Measurements from ENCODE around the gene LIMK2.

The LIMK2 gene

DNA sequence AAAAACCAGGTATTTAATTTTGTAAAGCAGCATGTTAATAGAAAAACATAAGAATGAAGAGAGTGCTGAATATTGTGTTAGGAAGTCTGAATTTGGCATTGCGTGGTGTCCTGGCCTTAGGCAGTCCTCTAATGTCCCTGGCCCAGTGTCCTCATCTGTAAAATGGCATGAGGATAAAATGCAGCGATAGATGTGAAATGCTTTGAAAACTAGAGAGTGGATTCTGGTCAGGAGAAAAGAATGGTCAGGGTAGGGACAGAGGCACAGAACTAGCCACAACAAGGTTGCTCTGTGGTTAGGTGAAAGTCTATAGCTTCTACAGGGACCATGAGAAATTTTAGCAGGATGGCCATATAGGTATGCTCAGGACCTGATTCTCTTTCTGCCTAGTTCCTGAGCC, 33.2 kb upstream of the LIMK2 start:
- no peak overlapping the region for H2AFZ ChIP-seq (ENCODE audit: low read length)
- H3K4me2 ChIP-seq (ENCODE audit: low read depth, low read length) = no peak overlapping the region
- H3K4me1 ChIP-seq (ENCODE audit: low read length) = 0 out of 2 replicates have a peak, but pooled peaks cover under 1% of the 10 kb centered on the region
- TF ChIP-seq EZH2 (optimal IDR thresholded peaks at IDR 0.05; ENCODE audit: low read depth, low read length) = no peak
- TF ChIP-seq, protein P1, sequence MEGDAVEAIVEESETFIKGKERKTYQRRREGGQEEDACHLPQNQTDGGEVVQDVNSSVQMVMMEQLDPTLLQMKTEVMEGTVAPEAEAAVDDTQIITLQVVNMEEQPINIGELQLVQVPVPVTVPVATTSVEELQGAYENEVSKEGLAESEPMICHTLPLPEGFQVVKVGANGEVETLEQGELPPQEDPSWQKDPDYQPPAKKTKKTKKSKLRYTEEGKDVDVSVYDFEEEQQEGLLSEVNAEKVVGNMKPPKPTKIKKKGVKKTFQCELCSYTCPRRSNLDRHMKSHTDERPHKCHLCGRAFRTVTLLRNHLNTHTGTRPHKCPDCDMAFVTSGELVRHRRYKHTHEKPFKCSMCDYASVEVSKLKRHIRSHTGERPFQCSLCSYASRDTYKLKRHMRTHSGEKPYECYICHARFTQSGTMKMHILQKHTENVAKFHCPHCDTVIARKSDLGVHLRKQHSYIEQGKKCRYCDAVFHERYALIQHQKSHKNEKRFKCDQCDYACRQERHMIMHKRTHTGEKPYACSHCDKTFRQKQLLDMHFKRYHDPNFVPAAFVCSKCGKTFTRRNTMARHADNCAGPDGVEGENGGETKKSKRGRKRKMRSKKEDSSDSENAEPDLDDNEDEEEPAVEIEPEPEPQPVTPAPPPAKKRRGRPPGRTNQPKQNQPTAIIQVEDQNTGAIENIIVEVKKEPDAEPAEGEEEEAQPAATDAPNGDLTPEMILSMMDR (IDR thresholded peaks at IDR 0.05; ENCODE audit: low read length) = no peak
- no peak for TF ChIP-seq EZH2phosphoT487 (IDR thresholded peaks at IDR 0.05; ENCODE audit: low read length)
- H3K36me3 ChIP-seq (replicated peaks; ENCODE audit: insufficient read depth, low read length) = no peaks in the 10 kb centered on the region
- no peak overlapping the region for H3K4me3 ChIP-seq (ENCODE audit: low read length)
- no peak for DNase-seq
- H4K20me1 ChIP-seq (ENCODE audit: insufficient read depth, low read length) = no peaks in the 10 kb centered on the region
- no peak overlapping the region for H3K27ac ChIP-seq (ENCODE audit: low read length)
- H3K9me3 ChIP-seq (replicated peaks; ENCODE audit: insufficient read depth, low read length) = no peaks in the 10 kb centered on the region
- no peaks in the 10 kb centered on the region for H3K27me3 ChIP-seq (replicated peaks; ENCODE audit: insufficient read depth, low read length)
- no peaks in the 10 kb centered on the region for H3F3A ChIP-seq (ENCODE audit: insufficient read depth, low read length)
- peaks cover 53% of the 10 kb centered on the region for H3K79me2 ChIP-seq (ENCODE audit: low read length)
- H3K9me2 ChIP-seq (replicated peaks; ENCODE audit: insufficient read depth, low read length) = no peaks in the 10 kb centered on the region
- no peak overlapping the region for H3K9ac ChIP-seq (ENCODE audit: low read length)

DNA sequence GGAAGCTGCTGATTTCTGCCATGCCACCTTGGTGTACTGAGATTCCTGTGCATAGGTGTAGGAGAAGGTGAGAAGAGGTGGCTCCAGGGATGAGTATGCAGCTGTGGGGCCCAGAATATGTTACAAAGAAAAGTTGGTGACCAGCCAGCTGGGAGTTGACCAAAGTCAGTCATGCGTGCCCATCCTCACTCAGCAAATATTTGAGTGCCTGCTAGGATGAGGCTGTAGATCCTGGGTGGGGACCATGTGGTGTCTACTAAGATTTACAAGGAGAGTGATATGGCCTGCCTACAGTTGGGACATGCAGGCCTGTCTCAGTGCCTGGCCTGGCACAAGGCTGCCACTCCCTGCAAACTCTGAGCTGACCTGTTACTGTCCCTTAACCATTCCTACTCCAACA, 32.8 kb upstream of the LIMK2 start:
- Histone ChIP-seq H2AFZ (ENCODE audit: low read length) (no peak overlapping the region), H3K36me3 (replicated peaks; ENCODE audit: insufficient read depth, low read length) (no peaks in the 10 kb centered on the region), H3K79me2 (ENCODE audit: low read length) (peaks cover 48% of the 10 kb centered on the region), H3F3A (ENCODE audit: insufficient read depth, low read length) (no peaks in the 10 kb centered on the region), H3K9me3 (replicated peaks; ENCODE audit: insufficient read depth, low read length) (no peaks in the 10 kb centered on the region), H3K27me3 (replicated peaks; ENCODE audit: insufficient read depth, low read length) (no peaks in the 10 kb centered on the region), H3K9ac (ENCODE audit: low read length) (no peak overlapping the region), H3K9me2 (replicated peaks; ENCODE audit: insufficient read depth, low read length) (no peaks in the 10 kb centered on the region), H3K4me3 (ENCODE audit: low read length) (no peak overlapping the region), H3K4me1 (ENCODE audit: low read length) (no peaks in the 10 kb centered on the region), H4K20me1 (ENCODE audit: insufficient read depth, low read length) (no peaks in the 10 kb centered on the region), H3K27ac (ENCODE audit: low read length) (no peak overlapping the region), H3K4me2 (ENCODE audit: low read depth, low read length) (no peak overlapping the region)
- TF ChIP-seq EZH2 (optimal IDR thresholded peaks at IDR 0.05; ENCODE audit: low read depth, low read length) (no peak), EZH2phosphoT487 (IDR thresholded peaks at IDR 0.05; ENCODE audit: low read length) (no peak)
- TF ChIP-seq, protein P1 (IDR thresholded peaks at IDR 0.05; ENCODE audit: low read length) = no peak
- no peak for DNase-seq

DNA sequence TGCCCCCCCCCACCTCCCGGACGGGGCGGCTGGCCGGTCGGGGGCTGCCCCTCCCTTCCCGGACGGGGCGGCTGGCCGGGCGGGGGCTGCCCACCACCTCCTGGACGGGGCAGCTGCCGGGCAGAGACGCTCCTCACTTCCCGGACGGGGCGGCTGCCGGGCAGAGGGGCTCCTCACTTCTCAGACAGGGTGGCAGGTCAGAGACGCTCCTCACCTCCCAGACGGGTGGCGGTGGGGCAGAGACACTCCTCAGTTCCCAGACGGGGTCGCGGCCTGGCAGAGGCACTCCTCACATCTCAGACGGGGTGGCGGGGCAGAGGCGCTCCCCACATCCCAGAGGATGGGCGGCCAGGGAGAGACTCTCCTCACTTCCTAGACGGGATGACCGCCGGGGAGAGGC, 28.1 kb upstream of the LIMK2 start:
- Histone ChIP-seq H3K9me2 (replicated peaks; ENCODE audit: insufficient read depth, low read length) (no peaks in the 10 kb centered on the region), H3K27me3 (replicated peaks; ENCODE audit: insufficient read depth, low read length) (no peaks in the 10 kb centered on the region), H3K9me3 (replicated peaks; ENCODE audit: insufficient read depth, low read length) (no peaks in the 10 kb centered on the region), H4K20me1 (ENCODE audit: insufficient read depth, low read length) (no peaks in the 10 kb centered on the region), H3K9ac (ENCODE audit: low read length) (no peak overlapping the region), H3K4me1 (ENCODE audit: low read length) (no peaks in the 10 kb centered on the region), H3K79me2 (ENCODE audit: low read length) (peaks cover 8% of the 10 kb centered on the region), H3K36me3 (replicated peaks; ENCODE audit: insufficient read depth, low read length) (no peaks in the 10 kb centered on the region), H3K27ac (ENCODE audit: low read length) (no peak overlapping the region), H3K4me3 (ENCODE audit: low read length) (no peak overlapping the region), H3K4me2 (ENCODE audit: low read depth, low read length) (no peak overlapping the region), H2AFZ (ENCODE audit: low read length) (no peak overlapping the region), H3F3A (ENCODE audit: insufficient read depth, low read length) (no peaks in the 10 kb centered on the region)
- TF ChIP-seq EZH2 (optimal IDR thresholded peaks at IDR 0.05; ENCODE audit: low read depth, low read length) (no peak), EZH2phosphoT487 (IDR thresholded peaks at IDR 0.05; ENCODE audit: low read length) (no peak)
- TF ChIP-seq, protein P1 (IDR thresholded peaks at IDR 0.05; ENCODE audit: low read length) = no peak
- DNase-seq = no peak
